Measurements from ENCODE around the gene TINAGL1. TPM values are rescaled to one million over a fixed set of nuclear protein-coding genes. Genes with fewer than 3 reads are reported as not detected.
A peak's percentile ranks its signal among the peaks of the same experiment; 100 is the strongest.

The TINAGL1 gene, protein sequence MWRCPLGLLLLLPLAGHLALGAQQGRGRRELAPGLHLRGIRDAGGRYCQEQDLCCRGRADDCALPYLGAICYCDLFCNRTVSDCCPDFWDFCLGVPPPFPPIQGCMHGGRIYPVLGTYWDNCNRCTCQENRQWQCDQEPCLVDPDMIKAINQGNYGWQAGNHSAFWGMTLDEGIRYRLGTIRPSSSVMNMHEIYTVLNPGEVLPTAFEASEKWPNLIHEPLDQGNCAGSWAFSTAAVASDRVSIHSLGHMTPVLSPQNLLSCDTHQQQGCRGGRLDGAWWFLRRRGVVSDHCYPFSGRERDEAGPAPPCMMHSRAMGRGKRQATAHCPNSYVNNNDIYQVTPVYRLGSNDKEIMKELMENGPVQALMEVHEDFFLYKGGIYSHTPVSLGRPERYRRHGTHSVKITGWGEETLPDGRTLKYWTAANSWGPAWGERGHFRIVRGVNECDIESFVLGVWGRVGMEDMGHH
- total RNA-seq (100 to 1,000 TPM; 124 to 393 (median 243) TPM), polyA plus RNA-seq (10 to 100 TPM; 18.5 to 98.9 (median 38.0) TPM)
- long read RNA-seq, donor 1, transcript TINAGL1-201 (12 exons, 2,187 nt) = major isoform, 5 of 5 reads
- long read RNA-seq, donor 1, partial matches to known transcripts = 0 of 5 reads
- long read RNA-seq, donor 1, other reads (novel, unspliced or antisense) = 0 of 5 reads
- long read RNA-seq, donor 2, transcript TINAGL1-201 (12 exons, 2,187 nt) = major isoform, 19 of 20 reads
- long read RNA-seq, donor 2, partial matches to known transcripts = 0 of 20 reads
- long read RNA-seq, donor 2, other reads (novel, unspliced or antisense) = 0 of 20 reads

DNA sequence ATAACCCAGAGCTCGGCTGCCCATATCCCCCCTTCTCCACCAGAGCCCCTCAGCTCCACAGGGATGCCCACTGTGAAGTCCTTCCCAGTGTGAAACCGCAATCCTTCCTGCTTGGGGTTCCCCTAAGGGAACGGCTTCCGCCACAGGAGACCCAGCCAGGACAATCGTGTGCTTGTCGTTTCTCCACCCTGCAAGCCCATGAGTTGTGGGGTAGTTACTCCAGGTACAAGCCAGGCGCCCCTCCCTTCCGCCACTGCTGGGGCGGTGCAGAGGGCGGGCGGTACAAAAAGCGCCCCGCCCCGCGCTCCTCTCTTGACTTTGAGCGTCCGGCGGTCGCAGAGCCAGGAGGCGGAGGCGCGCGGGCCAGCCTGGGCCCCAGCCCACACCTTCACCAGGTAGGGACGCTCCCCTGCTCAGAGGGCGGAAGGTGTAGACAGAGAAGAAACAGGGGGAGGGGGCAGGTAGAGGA lies at the start of gene TINAGL1:
TSS of gene TINAGL1 (plus strand) at position 315 of the 469 bp plus-strand sequence. CDS start 634 bp downstream, outside the sequence.
- TF ChIP-seq, protein P1, sequence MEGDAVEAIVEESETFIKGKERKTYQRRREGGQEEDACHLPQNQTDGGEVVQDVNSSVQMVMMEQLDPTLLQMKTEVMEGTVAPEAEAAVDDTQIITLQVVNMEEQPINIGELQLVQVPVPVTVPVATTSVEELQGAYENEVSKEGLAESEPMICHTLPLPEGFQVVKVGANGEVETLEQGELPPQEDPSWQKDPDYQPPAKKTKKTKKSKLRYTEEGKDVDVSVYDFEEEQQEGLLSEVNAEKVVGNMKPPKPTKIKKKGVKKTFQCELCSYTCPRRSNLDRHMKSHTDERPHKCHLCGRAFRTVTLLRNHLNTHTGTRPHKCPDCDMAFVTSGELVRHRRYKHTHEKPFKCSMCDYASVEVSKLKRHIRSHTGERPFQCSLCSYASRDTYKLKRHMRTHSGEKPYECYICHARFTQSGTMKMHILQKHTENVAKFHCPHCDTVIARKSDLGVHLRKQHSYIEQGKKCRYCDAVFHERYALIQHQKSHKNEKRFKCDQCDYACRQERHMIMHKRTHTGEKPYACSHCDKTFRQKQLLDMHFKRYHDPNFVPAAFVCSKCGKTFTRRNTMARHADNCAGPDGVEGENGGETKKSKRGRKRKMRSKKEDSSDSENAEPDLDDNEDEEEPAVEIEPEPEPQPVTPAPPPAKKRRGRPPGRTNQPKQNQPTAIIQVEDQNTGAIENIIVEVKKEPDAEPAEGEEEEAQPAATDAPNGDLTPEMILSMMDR (IDR thresholded peaks at IDR 0.05 in 8 of 11, conservative IDR thresholded peaks at IDR 0.05 in 3 of 11) = no peak
- TF ChIP-seq POLR2AphosphoS5 (IDR thresholded peaks at IDR 0.05) (peak; percentile 83 to 90 (median 90)), POLR2A (IDR thresholded peaks at IDR 0.05) (peak in 2 of 3 donors; percentile 26 to 43)
- Histone ChIP-seq H3K27me3 (replicated peaks in 1 of 7) (peaks cover 0 to 31% (median 6%) of the 10 kb centered on the region in 7 donors), H3K4me1 (peaks cover 18 to 67% (median 43%) of the 10 kb centered on the region in 6 donors), H3K36me3 (no peaks in the 10 kb centered on the region), H3K4me3 (peak within 1 kb of the TSS; percentile 52 to 85 (median 68)), H3K27ac (peak within 1 kb of the TSS; percentile 48 to 92 (median 84)), H3K9me3 (no peaks in the 10 kb centered on the region)
- no peak for DNase-seq
- intact Hi-C loops (cut with DNase I; ENCODE audit: low total_unique reads) = loop anchor here (10.0 kb wide), 1 partner anchor 219 kb away; no protein-coding TSS in a partner anchor
- WGBS, 5 donors = 7 to 15% (median 8%) methylated on average over 25 of the region's 25 CpGs

DNA sequence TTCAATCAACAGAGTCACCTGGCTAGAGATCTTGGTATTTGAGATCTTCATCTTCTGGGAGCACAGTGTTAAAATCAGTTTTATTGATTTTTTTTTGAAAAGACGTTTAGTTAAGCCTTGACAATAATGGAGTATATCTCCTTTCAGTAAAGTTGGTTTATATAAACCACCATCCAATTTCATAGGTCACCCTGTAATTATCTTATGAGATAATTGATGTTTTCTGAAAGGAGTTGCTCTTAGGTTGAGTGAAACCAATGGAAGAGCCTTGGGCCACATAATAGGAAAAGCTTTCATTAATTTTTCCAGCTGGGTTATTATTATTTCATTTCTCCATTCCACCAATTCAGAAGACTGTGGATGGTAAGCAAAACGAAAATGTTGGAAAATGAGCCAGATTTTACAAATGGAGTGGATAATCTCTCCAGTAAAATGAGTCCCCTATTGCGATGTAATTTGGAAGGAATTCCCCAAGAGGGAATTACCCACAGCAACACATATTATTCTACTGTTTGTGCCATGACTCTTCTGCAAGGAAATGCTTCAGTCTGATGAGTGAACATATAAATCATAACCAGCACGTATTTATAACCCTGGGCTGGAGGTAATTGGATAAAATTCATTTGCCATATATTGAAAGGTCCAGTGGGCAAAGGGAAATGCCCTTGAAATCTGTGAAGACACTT lies 46.2 kb upstream of the TINAGL1 start:
- H3K27ac ChIP-seq = no peak overlapping the region
- H3K4me3 ChIP-seq = no peak overlapping the region
- no peaks in the 10 kb centered on the region for H3K36me3 ChIP-seq
- no peaks in the 10 kb centered on the region for H3K4me1 ChIP-seq
- no peak for DNase-seq
- TF ChIP-seq POLR2A (IDR thresholded peaks at IDR 0.05) = no peak
- TF ChIP-seq, protein P1 (IDR thresholded peaks at IDR 0.05 in 8 of 11, conservative IDR thresholded peaks at IDR 0.05 in 3 of 11) = no peak
- TF ChIP-seq POLR2AphosphoS5 (IDR thresholded peaks at IDR 0.05) = no peak
- H3K27me3 ChIP-seq (replicated peaks in 1 of 7) = no peaks in the 10 kb centered on the region
- WGBS, 5 donors = 50 to 70% (median 58%) methylated on average over 4 of the region's 4 CpGs
- intact Hi-C loops (cut with DNase I; ENCODE audit: low total_unique reads) = no loop called here
- H3K9me3 ChIP-seq = no peaks in the 10 kb centered on the region

DNA sequence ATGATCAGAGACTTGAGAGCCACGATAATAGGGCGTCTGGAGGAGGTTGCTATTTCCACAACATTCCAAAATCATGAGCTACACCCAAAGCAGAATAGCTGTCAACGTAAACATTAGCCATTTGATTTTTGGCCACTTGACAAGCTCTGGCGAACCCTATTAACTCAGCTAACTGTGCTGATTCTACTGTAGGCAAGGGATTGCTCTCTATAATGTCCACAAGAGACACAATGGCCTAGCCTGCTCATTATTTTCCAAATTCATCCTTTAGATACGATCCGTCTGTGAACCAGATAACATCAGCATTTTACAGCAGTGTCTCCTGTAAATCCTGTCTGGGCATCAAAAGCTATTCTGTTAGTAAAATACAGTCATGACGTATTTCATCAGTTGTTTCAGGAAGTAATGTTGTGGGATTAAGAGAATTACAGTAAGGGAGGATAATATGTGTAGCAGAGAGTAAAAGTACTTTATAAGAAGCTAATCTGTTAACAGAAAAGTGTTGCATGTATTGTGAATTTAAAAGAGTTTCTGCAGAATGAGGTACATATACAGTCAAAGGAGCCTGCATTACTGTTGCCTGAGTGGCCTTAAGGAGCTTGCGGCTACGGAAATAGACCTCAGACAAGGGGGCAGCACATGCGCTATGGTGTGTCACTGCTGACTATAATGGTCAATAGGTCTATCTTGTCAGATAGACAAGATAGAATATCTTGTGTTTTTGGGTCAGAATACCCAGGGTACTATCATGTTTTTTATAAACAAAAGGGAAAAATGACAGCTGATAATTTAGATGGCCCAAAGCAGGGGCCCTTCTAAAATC lies 44.9 kb upstream of the TINAGL1 start:
- intact Hi-C loops (cut with DNase I; ENCODE audit: low total_unique reads) = no loop called here
- no peak for TF ChIP-seq POLR2A (IDR thresholded peaks at IDR 0.05)
- Histone ChIP-seq H3K27me3 (replicated peaks in 1 of 7) (peaks cover 0 to 9% (median 0%) of the 10 kb centered on the region in 7 donors), H3K27ac (no peak overlapping the region), H3K9me3 (no peaks in the 10 kb centered on the region), H3K36me3 (no peaks in the 10 kb centered on the region), H3K4me3 (no peak overlapping the region), H3K4me1 (peaks cover 0 to 7% (median 0%) of the 10 kb centered on the region in 6 donors)
- no peak for DNase-seq
- WGBS, 5 donors = 70 to 82% (median 80%) methylated on average over 10 of the region's 10 CpGs

DNA sequence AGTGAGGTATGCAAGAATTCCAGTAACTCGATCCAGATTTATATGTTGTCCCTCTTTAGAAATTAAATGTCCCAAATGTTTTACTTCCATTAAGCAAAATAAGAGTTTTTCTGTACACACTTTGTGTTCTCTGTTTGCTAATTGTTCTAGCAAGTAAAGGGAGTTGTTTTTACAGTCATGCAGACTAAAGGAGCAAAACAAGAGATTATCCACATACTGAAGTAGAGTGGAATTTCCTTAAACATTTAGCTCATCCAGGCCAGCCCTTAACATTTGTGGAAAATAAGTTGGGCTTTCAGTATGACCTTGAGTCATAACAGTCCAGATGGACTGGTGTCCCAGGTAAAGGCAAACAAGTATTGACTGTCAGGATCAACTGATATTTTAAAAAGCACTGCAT lies 44.1 kb upstream of the TINAGL1 start:
- no peaks in the 10 kb centered on the region for H3K36me3 ChIP-seq
- no peak overlapping the region for H3K27ac ChIP-seq
- H3K27me3 ChIP-seq (replicated peaks in 1 of 7) = peaks cover 0 to 9% (median 0%) of the 10 kb centered on the region in 7 donors
- no peak overlapping the region for H3K4me3 ChIP-seq
- WGBS, 5 donors = 76 to 90% (median 86%) methylated on average over 1 of the region's 1 CpG
- no peaks in the 10 kb centered on the region for H3K9me3 ChIP-seq
- TF ChIP-seq, protein P1 (IDR thresholded peaks at IDR 0.05 in 8 of 11, conservative IDR thresholded peaks at IDR 0.05 in 3 of 11) = no peak
- TF ChIP-seq POLR2AphosphoS5 (IDR thresholded peaks at IDR 0.05) (no peak), POLR2A (IDR thresholded peaks at IDR 0.05) (no peak)
- H3K4me1 ChIP-seq = peaks cover 0 to 7% (median 0%) of the 10 kb centered on the region in 6 donors
- DNase-seq = no peak
- intact Hi-C loops (cut with DNase I; ENCODE audit: low total_unique reads) = no loop called here

Data from spleen (tissue), 13 donors.